SK-N-MC (cell line): ENCODE results near the gene SRCIN1.
"Not testable (repeated sequence)": the region's sequence is repeated elsewhere in the genome, so short reads cannot be mapped to it uniquely, and the experiment has no call there.

ENCODE experiments used
- EZH2 ChIP-seq: fragments of 200-600 bp; sonication (generic); IDR thresholded peaks from one replicate; pipeline ENCODE4 v1.6.1; 2017; ENCODE audit warnings: antibody characterized with exemption
- POLR2AphosphoS5 ChIP-seq: IDR thresholded peaks from 2 replicates; pipeline ENCODE4 v1.6.1; 2012; ENCODE audit warnings: mild to moderate bottlenecking, low read depth, low read length, borderline replicate concordance

GRCh38 chr17:38531761-38532160, 74.0 kb downstream of the SRCIN1 start:
- TF ChIP-seq POLR2AphosphoS5, EZH2: not testable (repeated sequence)
